OCI-LY3 (cell line): ENCODE measurements around the gene SLC2A14.

Source experiments
- CTCF ChIP-seq: fragments of 200-600, 300-600 bp; sonication (generic); IDR thresholded peaks from 2 replicates; pipeline ENCODE4 v1.5.1; 2014; ENCODE audit warnings: antibody characterized with exemption, low read length, low read depth
- EZH2phosphoT487 ChIP-seq: fragments of 200-600 bp; shearing (Covaris generic); IDR thresholded peaks from 2 replicates; pipeline ENCODE4 v1.6.1; 2018; ENCODE audit warnings: antibody characterized with exemption, mixed run types, low read depth

- TF ChIP-seq CTCF: no peak
- TF ChIP-seq EZH2phosphoT487: no peak
Observed at GRCh38 chr12:7837366-7837765, 35.3 kb downstream of the SLC2A14 start.
